Activated T-helper 17 cell treated with anti-CD3 and anti-CD28 coated beads, Interleukin-2, amount 50 U/mL, for 72 hours (primary cell): ENCODE measurements around the gene SULF2. TPM values are rescaled to one million over a fixed set of nuclear protein-coding genes. Genes with fewer than 3 reads are reported as not detected.

Experiments
- ATAC-seq: fragments of 150-1000 bp; cut with Tn5 transposase; replicated peaks from 2 replicates; pipeline ENCODE4 v1.10.0; 2021; ENCODE audit warnings: mild to moderate bottlenecking, moderate library complexity
- H3K27ac Mint-ChIP-seq: one replicate; pipeline ENCODE4 v1.8.0; 2022; ENCODE audit warnings: mixed read lengths
- H3K27me3 Mint-ChIP-seq: one replicate; pipeline ENCODE4 v1.8.0; 2022; ENCODE audit warnings: mixed read lengths
- H3K36me3 Mint-ChIP-seq: one replicate; pipeline ENCODE4 v1.8.0; 2022; ENCODE audit warnings: low read depth, mild to moderate bottlenecking, mixed read lengths
- H3K4me1 Mint-ChIP-seq: one replicate; pipeline ENCODE4 v1.8.0; 2022; ENCODE audit warnings: mixed read lengths
- H3K4me3 Mint-ChIP-seq: one replicate; pipeline ENCODE4 v1.8.0; 2022; ENCODE audit warnings: mild to moderate bottlenecking, mixed read lengths
- H3K9me3 Mint-ChIP-seq: one replicate; pipeline ENCODE4 v1.8.0; 2022; ENCODE audit warnings: mixed read lengths
- total RNA-seq, 2 donors: library from RNA; stranded (reverse); gene quantifications; one replicate each; pipeline ENCODE4 v1.2.3, GENCODE V29; 2022

The SULF2 gene
- total RNA-seq, 2 donors from 2014 or later: 1.6 to 2.2 TPM

GRCh38 chr20:47659904-47660601, 125.2 kb downstream of the SULF2 start:
- H3K27me3 Mint-ChIP-seq: no peaks in the 10 kb centered on the region
- H3K4me1 Mint-ChIP-seq: no peaks in the 10 kb centered on the region
- ATAC-seq: no peak
- H3K27ac Mint-ChIP-seq: peak overlapping the region; percentile 66
- H3K36me3 Mint-ChIP-seq: peaks cover 53% of the 10 kb centered on the region
- no peak overlapping the region for H3K4me3 Mint-ChIP-seq
- H3K9me3 Mint-ChIP-seq: no peaks in the 10 kb centered on the region

GRCh38 chr20:47656318-47656717, 129.0 kb downstream of the SULF2 start:
- ATAC-seq: no peak
- no peaks in the 10 kb centered on the region for H3K27me3 Mint-ChIP-seq
- H3K4me1 Mint-ChIP-seq: no peaks in the 10 kb centered on the region
- H3K4me3 Mint-ChIP-seq: no peak overlapping the region
- no peak overlapping the region for H3K27ac Mint-ChIP-seq
- peaks cover 86% of the 10 kb centered on the region for H3K36me3 Mint-ChIP-seq
- H3K9me3 Mint-ChIP-seq: no peaks in the 10 kb centered on the region

- Mint-ChIP-seq H3K9me3 (no peaks in the 10 kb centered on the region), H3K36me3 (peaks cover 86% of the 10 kb centered on the region), H3K4me1 (no peaks in the 10 kb centered on the region), H3K27me3 (no peaks in the 10 kb centered on the region), H3K27ac (no peak overlapping the region), H3K4me3 (no peak overlapping the region)
- ATAC-seq: no peak
Observed at GRCh38 chr20:47655635-47656034, 129.6 kb downstream of the SULF2 start.

- no peak overlapping the region for H3K27ac Mint-ChIP-seq
- H3K9me3 Mint-ChIP-seq: no peaks in the 10 kb centered on the region
- no peaks in the 10 kb centered on the region for H3K4me1 Mint-ChIP-seq
- no peaks in the 10 kb centered on the region for H3K27me3 Mint-ChIP-seq
- H3K36me3 Mint-ChIP-seq: peaks cover 95% of the 10 kb centered on the region
- no peak overlapping the region for H3K4me3 Mint-ChIP-seq
- no peak for ATAC-seq
Observed at GRCh38 chr20:47654370-47654769, 130.9 kb downstream of the SULF2 start.

- Mint-ChIP-seq H3K4me1 (no peaks in the 10 kb centered on the region), H3K27ac (no peak overlapping the region), H3K9me3 (no peaks in the 10 kb centered on the region), H3K27me3 (no peaks in the 10 kb centered on the region), H3K36me3 (peaks cover 96% of the 10 kb centered on the region), H3K4me3 (no peak overlapping the region)
- no peak for ATAC-seq
Observed at GRCh38 chr20:47653869-47654268, 131.4 kb downstream of the SULF2 start.

GRCh38 chr20:47652794-47653193, 132.5 kb downstream of the SULF2 start:
- Mint-ChIP-seq H3K4me3 (no peak overlapping the region), H3K27ac (no peak overlapping the region), H3K4me1 (no peaks in the 10 kb centered on the region), H3K9me3 (no peaks in the 10 kb centered on the region), H3K36me3 (peaks cover 98% of the 10 kb centered on the region), H3K27me3 (no peaks in the 10 kb centered on the region)
- ATAC-seq: no peak

GRCh38 chr20:47652301-47652700, 133.0 kb downstream of the SULF2 start:
- Mint-ChIP-seq H3K9me3 (no peaks in the 10 kb centered on the region), H3K27ac (no peak overlapping the region), H3K4me1 (no peaks in the 10 kb centered on the region), H3K27me3 (no peaks in the 10 kb centered on the region), H3K4me3 (no peak overlapping the region), H3K36me3 (peaks cover 98% of the 10 kb centered on the region)
- no peak for ATAC-seq

GRCh38 chr20:47648943-47649342, 136.3 kb downstream of the SULF2 start:
- Mint-ChIP-seq H3K36me3 (peaks cover 98% of the 10 kb centered on the region), H3K4me1 (no peaks in the 10 kb centered on the region)

GRCh38 chr20:47647994-47648393, 137.3 kb downstream of the SULF2 start:
- Mint-ChIP-seq H3K36me3 (peaks cover 98% of the 10 kb centered on the region), H3K9me3 (no peaks in the 10 kb centered on the region), H3K27ac (no peak overlapping the region), H3K27me3 (no peaks in the 10 kb centered on the region), H3K4me3 (no peak overlapping the region), H3K4me1 (no peaks in the 10 kb centered on the region)
- ATAC-seq: no peak

More at GRCh38 chr20:47648943-47649342, 136.3 kb downstream of the SULF2 start:
- no peak overlapping the region for H3K27ac Mint-ChIP-seq
- no peak for ATAC-seq
- H3K4me3 Mint-ChIP-seq: no peak overlapping the region
- H3K9me3 Mint-ChIP-seq: no peaks in the 10 kb centered on the region
- no peaks in the 10 kb centered on the region for H3K27me3 Mint-ChIP-seq

- Mint-ChIP-seq H3K4me3 (no peak overlapping the region), H3K27me3 (no peaks in the 10 kb centered on the region), H3K9me3 (no peaks in the 10 kb centered on the region), H3K4me1 (no peaks in the 10 kb centered on the region), H3K36me3 (peaks cover 98% of the 10 kb centered on the region), H3K27ac (peak overlapping the region; percentile 60)
- no peak for ATAC-seq
Observed at GRCh38 chr20:47645632-47646031, 139.6 kb downstream of the SULF2 start.

- H3K4me3 Mint-ChIP-seq: no peak overlapping the region
- H3K9me3 Mint-ChIP-seq: no peaks in the 10 kb centered on the region
- ATAC-seq: no peak
- no peaks in the 10 kb centered on the region for H3K4me1 Mint-ChIP-seq
- peaks cover 100% of the 10 kb centered on the region for H3K36me3 Mint-ChIP-seq
- H3K27ac Mint-ChIP-seq: no peak overlapping the region
- H3K27me3 Mint-ChIP-seq: no peaks in the 10 kb centered on the region
Observed at GRCh38 chr20:47642624-47643023, 142.7 kb downstream of the SULF2 start.

GRCh38 chr20:47642118-47642517, 143.2 kb downstream of the SULF2 start:
- H3K4me1 Mint-ChIP-seq: no peaks in the 10 kb centered on the region

GRCh38 chr20:47638851-47639250, 146.4 kb downstream of the SULF2 start:
- Mint-ChIP-seq H3K4me3 (no peak overlapping the region), H3K9me3 (no peaks in the 10 kb centered on the region), H3K36me3 (peaks cover 100% of the 10 kb centered on the region), H3K27ac (no peak overlapping the region), H3K4me1 (no peaks in the 10 kb centered on the region), H3K27me3 (no peaks in the 10 kb centered on the region)
- ATAC-seq: no peak

More at GRCh38 chr20:47642118-47642517, 143.2 kb downstream of the SULF2 start:
- no peak for ATAC-seq
- Mint-ChIP-seq H3K27me3 (no peaks in the 10 kb centered on the region), H3K4me3 (no peak overlapping the region), H3K27ac (no peak overlapping the region), H3K9me3 (no peaks in the 10 kb centered on the region), H3K36me3 (peaks cover 100% of the 10 kb centered on the region)

- H3K27me3 Mint-ChIP-seq: no peaks in the 10 kb centered on the region
- no peak for ATAC-seq
- no peak overlapping the region for H3K4me3 Mint-ChIP-seq
- H3K36me3 Mint-ChIP-seq: peaks cover 100% of the 10 kb centered on the region
- no peaks in the 10 kb centered on the region for H3K9me3 Mint-ChIP-seq
- no peaks in the 10 kb centered on the region for H3K4me1 Mint-ChIP-seq
- no peak overlapping the region for H3K27ac Mint-ChIP-seq
Observed at GRCh38 chr20:47635256-47635655, 150.0 kb downstream of the SULF2 start.

GRCh38 chr20:47631078-47631477, 154.2 kb downstream of the SULF2 start:
- H3K4me3 Mint-ChIP-seq: no peak overlapping the region
- H3K9me3 Mint-ChIP-seq: no peaks in the 10 kb centered on the region
- no peak overlapping the region for H3K27ac Mint-ChIP-seq
- no peaks in the 10 kb centered on the region for H3K4me1 Mint-ChIP-seq
- peaks cover 99% of the 10 kb centered on the region for H3K36me3 Mint-ChIP-seq
- H3K27me3 Mint-ChIP-seq: no peaks in the 10 kb centered on the region
- no peak for ATAC-seq

- Mint-ChIP-seq H3K36me3 (peaks cover 99% of the 10 kb centered on the region), H3K27ac (no peak overlapping the region)
Observed at GRCh38 chr20:47629907-47630306, 155.4 kb downstream of the SULF2 start.

More at GRCh38 chr20:47629907-47630306, 155.4 kb downstream of the SULF2 start:
- H3K27me3 Mint-ChIP-seq: no peaks in the 10 kb centered on the region
- no peak overlapping the region for H3K4me3 Mint-ChIP-seq
- H3K4me1 Mint-ChIP-seq: no peaks in the 10 kb centered on the region
- ATAC-seq: no peak
- no peaks in the 10 kb centered on the region for H3K9me3 Mint-ChIP-seq
